ENCODE data around the gene CSNK2A2.

CSNK2A2 gene

GRCh38 chr16:58200004-58200797 lies 2.3 kb upstream of the CSNK2A2 start:
- H3K4me3 ChIP-seq: no peak overlapping the region

DNA sequence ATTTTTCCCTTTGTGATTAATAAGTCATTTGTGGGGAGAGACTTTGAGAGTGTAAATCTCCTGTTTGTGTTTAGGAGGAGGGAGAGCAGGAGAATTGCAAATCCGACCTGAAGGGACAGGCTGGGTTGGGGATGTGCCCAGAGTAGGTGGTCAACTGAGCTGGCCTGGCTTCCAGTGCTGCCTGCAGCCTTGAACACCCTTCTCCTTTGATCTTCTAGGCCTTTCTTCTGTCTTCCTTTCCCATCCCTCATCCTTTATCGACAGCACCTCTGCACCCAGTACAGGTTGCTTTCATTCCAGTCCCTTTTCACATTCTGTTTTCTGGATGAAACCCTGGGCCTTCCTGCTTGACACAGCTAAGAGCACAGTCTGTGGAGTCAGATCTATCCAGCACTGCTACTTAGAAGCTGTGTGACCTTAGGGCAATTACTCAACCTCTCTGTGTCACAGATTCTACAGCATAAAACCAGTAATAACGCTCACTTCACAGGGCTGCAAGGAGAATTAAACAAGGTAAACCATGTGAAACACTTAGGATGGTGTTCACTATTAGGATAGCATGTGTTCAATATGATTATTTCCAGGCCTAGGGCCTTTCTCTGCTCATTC lies 1.0 kb upstream of the CSNK2A2 start:
- H3K27ac ChIP-seq: peak overlapping the region in 7 of 21 experiments; percentile 13 to 76 (median 62)
- no peak overlapping the region for H3K4me3 ChIP-seq

More at GRCh38 chr16:58200004-58200797, 2.3 kb upstream of the CSNK2A2 start:
- no peak overlapping the region for H3K27ac ChIP-seq

- peak overlapping the region in 20 of 21 experiments; percentile 21 to 90 (median 81) for H3K27ac ChIP-seq
- peak overlapping the region; percentile 66 to 86 (median 74) for H3K4me3 ChIP-seq
These were observed 443 bp downstream of the CSNK2A2 start for GRCh38 chr16:58197314-58198012.

GRCh38 chr16:58196898-58197313 lies 1.0 kb downstream of the CSNK2A2 start:
- Histone ChIP-seq H3K4me3 (peak overlapping the region; percentile 66 to 86 (median 74)), H3K27ac (peak overlapping the region in 20 of 21 experiments; percentile 21 to 90 (median 81))

- H3K27ac ChIP-seq: peak overlapping the region in 1 of 21 experiments; percentile 16
These were observed 2.1 kb downstream of the CSNK2A2 start for GRCh38 chr16:58195771-58196170.

GRCh38 chr16:58195344-58195743 lies 2.6 kb downstream of the CSNK2A2 start:
- no peak overlapping the region for H3K4me3 ChIP-seq
- H3K27ac ChIP-seq: peak overlapping the region in 1 of 21 experiments; percentile 16

More at GRCh38 chr16:58195771-58196170, 2.1 kb downstream of the CSNK2A2 start:
- H3K4me3 ChIP-seq: no peak overlapping the region

GRCh38 chr16:58194790-58195189 lies 3.1 kb downstream of the CSNK2A2 start:
- no peak overlapping the region for H3K27ac ChIP-seq
- H3K4me3 ChIP-seq: no peak overlapping the region

GRCh38 chr16:58187665-58188421 lies 10.1 kb downstream of the CSNK2A2 start:
- no peak overlapping the region for H3K27ac ChIP-seq
- H3K4me3 ChIP-seq: no peak overlapping the region

- Histone ChIP-seq H3K4me3 (no peak overlapping the region), H3K27ac (no peak overlapping the region)
These were observed 10.8 kb downstream of the CSNK2A2 start for GRCh38 chr16:58187092-58187491.

GRCh38 chr16:58186176-58186944 lies 11.5 kb downstream of the CSNK2A2 start:
- Histone ChIP-seq H3K4me3 (no peak overlapping the region), H3K27ac (no peak overlapping the region)

DNA sequence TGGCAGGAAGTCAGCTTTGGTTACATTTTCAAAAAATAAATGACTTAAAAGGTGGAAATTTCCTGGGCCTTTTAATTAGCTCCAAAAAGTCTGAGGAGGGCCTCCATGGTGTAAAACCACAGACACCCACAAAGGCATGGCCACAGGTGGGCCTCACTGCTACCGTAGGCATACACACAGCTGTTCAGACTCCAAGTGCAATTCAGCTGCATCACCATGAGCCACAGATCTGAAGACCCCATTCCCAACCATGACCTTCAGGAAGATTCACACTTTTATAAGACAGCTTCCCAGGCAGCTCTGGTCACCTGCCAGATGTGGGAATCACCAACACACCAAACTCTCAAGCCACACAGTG lies 20.6 kb downstream of the CSNK2A2 start:
- no peak overlapping the region for H3K4me3 ChIP-seq
- H3K27ac ChIP-seq: no peak overlapping the region

DNA sequence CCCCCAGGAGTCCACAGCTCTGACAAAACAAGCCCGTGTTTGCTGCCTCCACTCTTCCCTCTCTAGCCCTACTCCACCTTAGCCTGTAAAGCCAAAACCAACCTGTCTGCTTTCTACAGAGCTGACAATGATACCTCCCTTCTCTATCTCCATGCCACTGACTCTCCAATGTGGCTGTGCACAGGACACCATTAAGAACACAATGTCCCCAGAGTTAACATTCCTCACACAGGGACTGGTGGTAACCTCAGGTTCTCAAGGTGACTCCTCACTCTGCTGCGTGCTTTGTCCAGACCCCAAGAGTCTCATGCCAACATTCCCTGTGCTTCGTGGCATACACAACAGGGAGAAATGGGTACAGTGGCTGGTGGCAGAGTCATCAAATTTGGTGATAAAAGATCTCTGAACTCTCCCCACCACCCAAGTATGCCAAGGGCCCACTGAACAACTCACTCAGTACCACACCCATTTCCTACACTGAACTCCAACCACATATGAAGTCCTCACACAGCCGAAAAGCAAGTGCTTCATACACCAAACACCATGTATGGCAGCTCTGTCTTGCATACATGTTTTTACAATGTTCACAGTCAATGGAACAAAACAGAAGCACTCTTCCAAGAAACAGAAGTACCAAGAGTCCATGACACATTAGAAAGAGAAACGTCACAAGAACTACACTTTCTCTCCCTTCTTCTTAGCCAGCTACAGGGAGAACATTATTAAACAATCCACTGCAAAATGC lies 21.1 kb downstream of the CSNK2A2 start:
- no peak overlapping the region for H3K27ac ChIP-seq
- H3K4me3 ChIP-seq: no peak overlapping the region

GRCh38 chr16:58170223-58170622 lies 27.7 kb downstream of the CSNK2A2 start:
- H3K27ac ChIP-seq: no peak overlapping the region
- H3K4me3 ChIP-seq: no peak overlapping the region

DNA sequence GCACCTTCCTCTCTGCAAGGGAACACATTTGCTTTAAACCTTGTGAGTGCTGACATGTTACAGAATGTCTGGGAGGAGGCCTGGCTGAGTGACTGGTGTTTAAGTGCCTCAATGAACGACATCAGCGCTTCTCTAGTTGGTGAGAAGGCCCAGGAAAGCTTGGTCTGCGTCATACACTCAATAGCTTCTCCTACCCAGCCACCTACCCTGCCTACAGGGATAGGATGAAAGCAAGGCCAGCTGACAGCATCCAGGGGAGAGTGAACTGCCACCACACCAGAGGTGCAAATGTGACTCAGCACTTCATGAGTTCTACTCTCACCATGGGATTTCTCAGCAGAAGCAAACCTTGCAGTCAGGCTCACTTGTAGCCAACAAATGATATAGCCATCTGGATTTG lies 37.1 kb downstream of the CSNK2A2 start:
- H3K4me3 ChIP-seq: no peak overlapping the region
- H3K27ac ChIP-seq: no peak overlapping the region

DNA sequence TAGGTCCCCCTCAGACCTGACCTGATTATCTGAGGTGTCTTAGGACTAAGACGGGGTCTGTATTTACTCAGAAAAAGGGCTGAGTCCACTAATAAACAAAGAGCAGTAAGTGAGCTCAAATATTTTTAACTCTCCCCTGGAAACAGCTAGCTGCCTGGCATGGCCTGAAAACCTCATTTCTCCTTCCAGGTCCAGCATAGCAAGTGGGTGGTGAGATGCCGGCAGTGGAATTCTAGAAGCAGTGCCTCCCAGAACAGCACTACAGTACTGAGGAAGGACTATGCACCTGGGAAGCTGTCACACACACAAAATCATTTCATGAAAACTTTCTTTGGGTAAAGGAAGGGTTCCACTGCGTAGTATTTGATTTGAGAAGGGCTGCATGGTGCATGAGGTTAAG lies 39.2 kb downstream of the CSNK2A2 start:
- no peak overlapping the region for H3K27ac ChIP-seq
- no peak overlapping the region for H3K4me3 ChIP-seq

GRCh38 chr16:58157951-58158540 lies 39.9 kb downstream of the CSNK2A2 start:
- Histone ChIP-seq H3K4me3 (no peak overlapping the region), H3K27ac (no peak overlapping the region)

GRCh38 chr16:58157239-58157638 lies 40.7 kb downstream of the CSNK2A2 start:
- no peak overlapping the region for H3K27ac ChIP-seq
- no peak overlapping the region for H3K4me3 ChIP-seq

DNA sequence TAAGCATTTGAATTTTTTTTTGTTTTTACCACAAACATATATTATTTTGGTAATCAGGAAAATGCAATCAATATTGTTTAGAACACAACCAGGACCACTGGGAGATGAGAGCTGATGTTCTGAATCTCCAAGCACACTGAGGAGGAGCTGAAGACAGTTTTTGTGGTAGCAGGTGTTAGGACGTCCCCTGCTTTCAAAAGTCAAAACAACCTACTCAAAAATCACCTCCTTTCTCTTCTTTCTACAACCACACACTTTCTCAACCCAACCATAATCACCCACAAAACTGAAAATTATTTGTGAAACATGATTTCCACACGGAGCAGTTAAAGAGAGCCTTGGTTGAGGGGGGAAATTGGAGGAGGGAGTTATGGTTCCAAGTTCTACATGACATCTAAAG lies 42.1 kb downstream of the CSNK2A2 start:
- no peak overlapping the region for H3K27ac ChIP-seq

More for the DNA sequence above, 42.1 kb downstream of the CSNK2A2 start:
- no peak overlapping the region for H3K4me3 ChIP-seq
